ENCODE data around the gene NRP2.

DNA sequence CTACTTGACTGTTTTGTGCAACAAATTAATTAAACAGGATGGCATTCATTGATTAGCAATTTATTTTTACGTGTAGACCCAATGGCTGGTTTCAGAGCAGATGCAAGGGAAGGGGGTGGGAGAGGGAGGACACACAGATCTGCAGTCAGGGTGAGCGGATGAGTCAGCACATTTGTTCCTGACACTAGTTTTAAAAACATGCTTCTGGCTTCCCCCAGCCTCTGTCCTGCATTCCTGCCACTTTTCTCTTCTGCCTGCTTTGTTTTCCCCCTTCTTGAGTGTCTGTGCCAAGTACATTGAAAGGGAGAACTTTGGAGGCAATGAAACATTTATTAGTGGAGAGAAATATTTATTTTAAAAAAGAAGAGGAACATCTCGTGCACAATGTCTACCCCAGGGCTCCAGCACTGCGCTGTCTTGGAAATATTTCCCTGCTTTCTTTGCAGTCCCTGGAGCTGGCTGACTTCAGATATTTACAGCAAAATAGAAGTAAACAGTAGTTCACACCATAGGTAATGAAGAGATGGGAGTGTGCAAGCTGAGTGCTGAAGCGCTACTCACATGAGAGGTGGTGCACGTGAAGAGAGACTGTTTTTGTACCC is 52.2 kb downstream of the NRP2 start:
- TF ChIP-seq, protein P1, sequence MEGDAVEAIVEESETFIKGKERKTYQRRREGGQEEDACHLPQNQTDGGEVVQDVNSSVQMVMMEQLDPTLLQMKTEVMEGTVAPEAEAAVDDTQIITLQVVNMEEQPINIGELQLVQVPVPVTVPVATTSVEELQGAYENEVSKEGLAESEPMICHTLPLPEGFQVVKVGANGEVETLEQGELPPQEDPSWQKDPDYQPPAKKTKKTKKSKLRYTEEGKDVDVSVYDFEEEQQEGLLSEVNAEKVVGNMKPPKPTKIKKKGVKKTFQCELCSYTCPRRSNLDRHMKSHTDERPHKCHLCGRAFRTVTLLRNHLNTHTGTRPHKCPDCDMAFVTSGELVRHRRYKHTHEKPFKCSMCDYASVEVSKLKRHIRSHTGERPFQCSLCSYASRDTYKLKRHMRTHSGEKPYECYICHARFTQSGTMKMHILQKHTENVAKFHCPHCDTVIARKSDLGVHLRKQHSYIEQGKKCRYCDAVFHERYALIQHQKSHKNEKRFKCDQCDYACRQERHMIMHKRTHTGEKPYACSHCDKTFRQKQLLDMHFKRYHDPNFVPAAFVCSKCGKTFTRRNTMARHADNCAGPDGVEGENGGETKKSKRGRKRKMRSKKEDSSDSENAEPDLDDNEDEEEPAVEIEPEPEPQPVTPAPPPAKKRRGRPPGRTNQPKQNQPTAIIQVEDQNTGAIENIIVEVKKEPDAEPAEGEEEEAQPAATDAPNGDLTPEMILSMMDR (IDR thresholded peaks at IDR 0.05; ENCODE audit: poor library complexity) = no peak
- TF ChIP-seq EZH2 (IDR thresholded peaks at IDR 0.05; ENCODE audit: borderline replicate concordance) = no peak
- no peak for TF ChIP-seq EZH2phosphoT487 (IDR thresholded peaks at IDR 0.05; ENCODE audit: low read depth, severe bottlenecking, unreplicated experiment)
